Body of pancreas (tissue), 4 donors: Measurements from ENCODE around the gene ZDHHC3.

Source experiments
- CTCF ChIP-seq, 7 experiments: fragments of 450-650 bp in 4 of 7; fragments of 200-600 bp in 3 of 7; sonication (generic) in 3 of 7; IDR thresholded peaks; one replicate each; pipeline ENCODE4 v1.5.1; 2016 to 2019; ENCODE audit warnings: antibody characterized with exemption in 7 of 7
- POLR2A ChIP-seq, 3 donors: fragments of 450-650 bp; IDR thresholded peaks; one replicate each; pipeline ENCODE4 v1.6.1; 2016; ENCODE audit warnings: antibody characterized with exemption in 3 of 3, mild to moderate bottlenecking in 2 of 3

GRCh38 chr3:44899683-44900367 is 76.1 kb downstream of the ZDHHC3 start:
- TF ChIP-seq CTCF (IDR thresholded peaks at IDR 0.05), result no peak
- TF ChIP-seq POLR2A (IDR thresholded peaks at IDR 0.05), result no peak
